ENCODE data around the gene SLC5A8. TPM values are rescaled to one million over a fixed set of nuclear protein-coding genes. Genes with fewer than 3 reads are reported as not detected.

Gene SLC5A8
- total and polyA plus RNA-seq, 2 of the 4 experiments (the other 2 are of a cell fraction), result not detected

DNA sequence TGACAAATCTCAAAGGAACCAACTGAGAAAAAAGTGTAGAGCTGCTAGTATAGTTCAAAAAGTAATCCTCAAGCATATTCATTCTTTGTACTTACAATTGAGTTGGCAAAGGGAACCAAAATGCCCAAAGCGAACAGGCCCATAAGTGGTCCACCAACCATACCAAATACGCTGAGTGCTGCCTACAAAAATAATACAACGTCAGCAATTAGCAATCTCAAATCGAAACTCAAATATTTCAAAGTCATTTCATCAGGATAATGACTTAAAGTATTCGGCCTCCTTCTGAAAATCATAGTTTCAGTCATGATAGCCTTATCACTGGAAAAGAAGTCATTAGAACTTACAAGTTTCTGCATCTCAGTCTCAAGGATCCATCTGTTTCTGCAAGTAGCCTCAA, 42.0 kb downstream of the SLC5A8 start:
- no peaks in the 10 kb centered on the region for H3K4me1 ChIP-seq (ENCODE audit: control insufficient read depth, insufficient read depth, low read length)
- H4K20me1 ChIP-seq (ENCODE audit: insufficient read depth, low read length), result no peaks in the 10 kb centered on the region
- no peak overlapping the region for H3K9ac ChIP-seq (ENCODE audit: low read depth, low read length)
- H3K23ac ChIP-seq (ENCODE audit: low read depth, low read length), result no peak overlapping the region
- no peaks in the 10 kb centered on the region for H3K36me3 ChIP-seq (ENCODE audit: control insufficient read depth, insufficient read depth, low read length)
- H3K4me2 ChIP-seq (ENCODE audit: low read depth, low read length), result no peak overlapping the region
- H4K5ac ChIP-seq (ENCODE audit: low read depth, low read length), result no peak overlapping the region
- 73% methylated on average over 2 of the region's 5 CpGs; no CpG with 5 or more reads in 1 of the 2 experiments for WGBS, 2 experiments (ENCODE audit: extremely low coverage in 2 of 2, insufficient read length in 1 of 2)
- H4K91ac ChIP-seq (ENCODE audit: insufficient read depth, low read depth, low read length), result no peak overlapping the region
- no peak overlapping the region for H4K8ac ChIP-seq (ENCODE audit: low read depth in 2 of 2, low read length in 2 of 2)
- H2BK15ac ChIP-seq (ENCODE audit: low read depth, low read length), result no peak overlapping the region
- no peak overlapping the region for H3K4me3 ChIP-seq (ENCODE audit: insufficient read depth, low read depth, low read length)
- H3K27me3 ChIP-seq (ENCODE audit: control insufficient read depth, insufficient read depth, low read length), result no peaks in the 10 kb centered on the region
- H3K14ac ChIP-seq (replicated peaks; ENCODE audit: low read depth, low read length), result no peak overlapping the region
- no peaks in the 10 kb centered on the region for H3K79me1 ChIP-seq (ENCODE audit: low read depth in 1 of 2, low read length in 2 of 2)
- H2BK20ac ChIP-seq (ENCODE audit: low read depth, low read length), result no peak overlapping the region
- DNase-seq, result no peak
- POLR2A ChIA-PET (ENCODE audit: unreplicated experiment), result no interaction called here
- H3K4ac ChIP-seq (ENCODE audit: low read depth, low read length), result no peak overlapping the region
- no peak overlapping the region for H2AK5ac ChIP-seq (ENCODE audit: low read depth, low read length)
- TF ChIP-seq MAFK (IDR thresholded peaks at IDR 0.05; ENCODE audit: low read depth, low read length) (peak; percentile 77), CHD1 (IDR thresholded peaks at IDR 0.05; ENCODE audit: low read depth, low read length) (no peak), MXI1 (IDR thresholded peaks at IDR 0.05; ENCODE audit: borderline replicate concordance, low read depth, low read length) (no peak)
- CTCF ChIA-PET, result no interaction called here
- H3K27ac ChIP-seq (ENCODE audit: insufficient read depth, low read length), result no peak overlapping the region
- no TSS peak for BruUV-seq (replicated peaks)
- H3K9me1 ChIP-seq (ENCODE audit: insufficient read depth, low read length), result no peaks in the 10 kb centered on the region
- dilution Hi-C loops (cut with HindIII; ENCODE audit: low sequenced_read_pairs, unreplicated experiment), result no loop called here
- H2AFZ ChIP-seq (replicated peaks; ENCODE audit: low read length, poor library complexity), result no peak overlapping the region
- intact Hi-C loops (cut with micrococcal nuclease), result no loop called here
- no peak overlapping the region for H3K18ac ChIP-seq (ENCODE audit: low read depth, low read length)
- H3K56ac ChIP-seq (ENCODE audit: extremely low read depth, insufficient read depth, low read length), result no peak overlapping the region
- H2AK9ac ChIP-seq (replicated peaks; ENCODE audit: low read depth, low read length, poor library complexity), result no peak overlapping the region
- H3K9me3 ChIP-seq (ENCODE audit: control insufficient read depth, insufficient read depth, low read length), result no peaks in the 10 kb centered on the region
- ATAC-seq (ENCODE audit: low read depth), result no peak
- in situ Hi-C loops (cut with MboI; ENCODE audit: low sequenced_read_pairs), result no loop called here
- no peak overlapping the region for H2BK120ac ChIP-seq (ENCODE audit: low read depth, low read length)
- H2BK5ac ChIP-seq (ENCODE audit: low read depth, low read length, poor library complexity, severe bottlenecking), result no peak overlapping the region

All from IMR-90 (cell line).